HEK293 (cell line): ENCODE data around the gene ECM2.

ENCODE experiments used
- CTCF ChIA-PET: fragments of 350-600 bp; formaldehyde crosslinking; extraction: SDS; loops from one replicate; lab custom pipeline; 2021; ENCODE audit warnings: antibody characterized with exemption; lab: Yijun Ruan, JAX
- POLR2A ChIA-PET: fragments of 300-600 bp; formaldehyde crosslinking; extraction: SDS; loops from one replicate; lab custom pipeline; 2020; ENCODE audit warnings: antibody characterized with exemption, inconsistent platforms; lab: Yijun Ruan, JAX
- H3K27ac ChIP-seq: fragments of 200-500 bp; sonication (Bioruptor generic); 2 replicates; pipeline ENCODE4 v1.5.1; 2014; ENCODE audit warnings: low read depth, low read length, control low read depth, inconsistent platforms; ENCODE audit errors: extremely low read depth
- H3K36me3 ChIP-seq, 2 experiments: fragments of 200-500 bp in 1 of 2; sonication (Bioruptor generic) in 1 of 2; 1 replicate in 1 of 2; 2 replicates in 1 of 2; pipeline ENCODE4 v1.5.1; 2014 to 2017; ENCODE audit warnings: inconsistent platforms in 2 of 2, low read length in 2 of 2; ENCODE audit not compliant: control insufficient read depth in 2 of 2, insufficient read depth in 1 of 2
- H3K4me1 ChIP-seq: fragments of 200-500 bp; sonication (Bioruptor generic); 2 replicates; pipeline ENCODE4 v1.5.1; 2014; ENCODE audit warnings: mild to moderate bottlenecking, low read length, inconsistent platforms; ENCODE audit not compliant: control insufficient read depth, insufficient read depth
- H3K4me3 ChIP-seq: 2 replicates; pipeline ENCODE4 v1.5.1; 2011; ENCODE audit warnings: low read depth, mild to moderate bottlenecking, control low read depth, low read length, moderate library complexity
- H3K9me3 ChIP-seq: fragments of 200-500 bp; sonication (Bioruptor generic); 2 replicates; pipeline ENCODE4 v1.5.1; 2014; ENCODE audit warnings: low read depth, low read length, inconsistent platforms; ENCODE audit not compliant: control insufficient read depth, insufficient read depth
- BCL6B ChIP-seq: fragments of 450-650 bp; formaldehyde crosslinking; IDR thresholded peaks from 2 replicates; pipeline ENCODE4 v1.5.1; 2017; ENCODE audit warnings: missing biosample characterization, missing genetic modification characterization
- KLF7 ChIP-seq: fragments of 450-650 bp; formaldehyde crosslinking; IDR thresholded peaks from 2 replicates; pipeline ENCODE4 v1.5.1; 2016; ENCODE audit warnings: missing biosample characterization, missing genetic modification characterization, borderline replicate concordance
- REST ChIP-seq: fragments of 450-650 bp; formaldehyde crosslinking; IDR thresholded peaks from 2 replicates; pipeline ENCODE4 v1.5.1; 2016; ENCODE audit warnings: missing biosample characterization, missing genetic modification characterization
- SALL2 ChIP-seq: fragments of 450-650 bp; formaldehyde crosslinking; IDR thresholded peaks from 2 replicates; pipeline ENCODE4 v1.5.0; 2017; ENCODE audit warnings: missing biosample characterization, mild to moderate bottlenecking, missing genetic modification characterization, borderline replicate concordance
- ZBTB6 ChIP-seq: fragments of 450-650 bp; formaldehyde crosslinking; IDR thresholded peaks from 2 replicates; pipeline ENCODE4 v1.5.1; 2017; ENCODE audit warnings: missing biosample characterization, missing genetic modification characterization
- ZEB2 ChIP-seq: fragments of 450-650 bp; formaldehyde crosslinking; IDR thresholded peaks from 2 replicates; pipeline ENCODE4 v1.5.1; 2016; ENCODE audit warnings: missing biosample characterization, missing genetic modification characterization
- ZNF132 ChIP-seq: fragments of 450-650 bp; formaldehyde crosslinking; IDR thresholded peaks from 2 replicates; pipeline ENCODE4 v1.5.1; 2017; ENCODE audit warnings: missing biosample characterization, missing genetic modification characterization, borderline replicate concordance
- ZNF157 ChIP-seq: fragments of 450-650 bp; formaldehyde crosslinking; IDR thresholded peaks from 2 replicates; pipeline ENCODE4 v1.5.1; 2016; ENCODE audit warnings: missing biosample characterization, missing genetic modification characterization
- ZNF19 ChIP-seq: fragments of 450-650 bp; formaldehyde crosslinking; IDR thresholded peaks from 2 replicates; pipeline ENCODE4; 2016; ENCODE audit warnings: missing biosample characterization, missing genetic modification characterization, low read depth
- ZNF2 ChIP-seq: fragments of 450-650 bp; formaldehyde crosslinking; IDR thresholded peaks from 2 replicates; pipeline ENCODE4 v1.5.1; 2016; ENCODE audit warnings: missing biosample characterization, missing genetic modification characterization
- ZNF223 ChIP-seq: fragments of 450-650 bp; formaldehyde crosslinking; IDR thresholded peaks from 2 replicates; pipeline ENCODE4 v1.5.1; 2016; ENCODE audit warnings: missing biosample characterization, missing genetic modification characterization
- ZNF24 ChIP-seq: fragments of 450-650 bp; formaldehyde crosslinking; IDR thresholded peaks from 2 replicates; pipeline ENCODE4 v1.5.1; 2016; ENCODE audit warnings: missing biosample characterization, missing genetic modification characterization
- ZNF362 ChIP-seq: fragments of 450-650 bp; formaldehyde crosslinking; IDR thresholded peaks from 2 replicates; pipeline ENCODE4 v1.5.1; 2016; ENCODE audit warnings: missing biosample characterization, missing genetic modification characterization
- ZNF423 ChIP-seq: fragments of 450-650 bp; formaldehyde crosslinking; IDR thresholded peaks from 2 replicates; pipeline ENCODE4 v1.5.1; 2016; ENCODE audit warnings: missing biosample characterization, missing genetic modification characterization
- ZNF518A ChIP-seq: fragments of 450-650 bp; formaldehyde crosslinking; conservative IDR thresholded peaks from 2 replicates; pipeline ENCODE4 v1.5.1; 2016; ENCODE audit warnings: low read depth, missing biosample characterization, missing genetic modification characterization
- ZNF549 ChIP-seq: fragments of 450-650 bp; IDR thresholded peaks from 2 replicates; pipeline ENCODE4 v1.5.1; 2018; ENCODE audit warnings: missing biosample characterization, missing genetic modification characterization, mild to moderate bottlenecking, inconsistent platforms, moderate library complexity
- ZNF624 ChIP-seq: fragments of 450-650 bp; formaldehyde crosslinking; IDR thresholded peaks from 2 replicates; pipeline ENCODE4 v1.5.1; 2017; ENCODE audit warnings: missing biosample characterization, missing genetic modification characterization
- ZNF626 ChIP-seq: fragments of 450-650 bp; sonication (Bioruptor Pico); formaldehyde crosslinking; IDR thresholded peaks from 2 replicates; pipeline ENCODE4 v1.5.1; 2018; ENCODE audit warnings: missing biosample characterization, missing genetic modification characterization, inconsistent platforms
- ZNF639 ChIP-seq: fragments of 450-650 bp; formaldehyde crosslinking; IDR thresholded peaks from 2 replicates; pipeline ENCODE4 v1.5.1; 2016; ENCODE audit warnings: missing biosample characterization, missing genetic modification characterization
- ZNF645 ChIP-seq: fragments of 450-650 bp; formaldehyde crosslinking; IDR thresholded peaks from 2 replicates; pipeline ENCODE4; 2016; ENCODE audit warnings: missing biosample characterization, missing genetic modification characterization

ECM2 gene

GRCh38 chr9:92503156-92503555, 32.6 kb downstream of the ECM2 start:
- ChIA-PET POLR2A (no interaction called here), CTCF (interaction anchor here (0.6 to 1.7 kb wide), 4 partner anchors 12 to 1532 kb away, joined by 3 to 5 read pairs (median 3); no protein-coding TSS in a partner anchor)
- H3K4me3 ChIP-seq: no peak overlapping the region
- no peaks in the 10 kb centered on the region for H3K36me3 ChIP-seq
- no peak overlapping the region for H3K27ac ChIP-seq
- no peaks in the 10 kb centered on the region for H3K9me3 ChIP-seq
- no peaks in the 10 kb centered on the region for H3K4me1 ChIP-seq
- TF ChIP-seq SALL2 (tag by site-specific recombination) (no peak), ZNF639 (tag by site-specific recombination) (no peak), ZNF645 (tag by site-specific recombination) (no peak), ZNF362 (no peak), ZNF24 (tag by site-specific recombination) (no peak), ZNF423 (tag by site-specific recombination) (no peak), ZNF624 (tag by site-specific recombination) (no peak), ZEB2 (tag by site-specific recombination) (no peak), ZNF19 (tag by site-specific recombination) (no peak), ZNF132 (tag by site-specific recombination) (no peak), ZNF223 (tag by site-specific recombination) (no peak), ZBTB6 (no peak), ZNF2 (no peak), BCL6B (no peak), ZNF518A (tag by site-specific recombination) (no peak), ZNF157 (tag by site-specific recombination) (no peak), ZNF626 (tag by site-specific recombination) (no peak), KLF7 (tag by site-specific recombination) (no peak), REST (tag by site-specific recombination) (no peak), ZNF549 (tag by site-specific recombination) (no peak)
